CD8-positive, alpha-beta memory T cell (primary cell): ENCODE data around the gene DMPK. TPM values are rescaled to one million over a fixed set of nuclear protein-coding genes. Genes with fewer than 3 reads are reported as not detected.

ENCODE experiments used
- CTCF ChIA-PET: fragments of 350-600 bp; sonication (Branson Sonifier 250); formaldehyde crosslinking; loops from one replicate; lab custom pipeline; 2021; ENCODE audit warnings: antibody characterized with exemption; lab: Charles Lee
- POLR2A ChIA-PET: fragments of 350-600 bp; sonication (Branson Sonifier 250); formaldehyde crosslinking; loops from one replicate; lab custom pipeline; 2021; ENCODE audit warnings: antibody characterized with exemption; lab: Charles Lee
- DNase-seq, 5 donors: peaks; one replicate each; pipeline versions ENCODE4 v3.0.0 to v3.0.0-alpha.2; 2020 to 2022; ENCODE audit warnings: mixed read lengths in 1 of 5
- H3K27ac ChIP-seq: one replicate; pipeline ENCODE4 v1.7.0; 2013; ENCODE audit warnings: low read depth, mild to moderate bottlenecking, low read length, moderate library complexity
- H3K27me3 ChIP-seq: 2 replicates; pipeline ENCODE4 v1.7.0; 2013; ENCODE audit warnings: low read length, mild to moderate bottlenecking; ENCODE audit not compliant: insufficient read depth, poor library complexity, severe bottlenecking
- H3K36me3 ChIP-seq: 2 replicates; pipeline ENCODE4 v1.7.0; 2013; ENCODE audit warnings: mild to moderate bottlenecking, low read length, moderate library complexity; ENCODE audit not compliant: insufficient read depth
- H3K4me1 ChIP-seq: 2 replicates; pipeline ENCODE4 v1.7.0; 2013; ENCODE audit warnings: mild to moderate bottlenecking, low read length, moderate library complexity; ENCODE audit not compliant: insufficient read depth
- H3K4me3 ChIP-seq: 2 replicates; pipeline ENCODE4 v1.7.0; 2013; ENCODE audit warnings: mild to moderate bottlenecking, low read length
- H3K9me3 ChIP-seq: 2 replicates; pipeline ENCODE4 v1.7.0; 2013; ENCODE audit warnings: mild to moderate bottlenecking, low read length
- H3K27ac Mint-ChIP-seq, 8 donors: one replicate each; pipeline ENCODE4 v1.8.0; 2020 to 2021; ENCODE audit warnings: mixed read lengths in 8 of 8, mild to moderate bottlenecking in 6 of 8, inconsistent platforms in 3 of 8, moderate library complexity in 3 of 8
- H3K27me3 Mint-ChIP-seq, 2 donors: one replicate each; pipeline ENCODE4 v1.8.0; 2020 to 2021; ENCODE audit warnings: mixed read lengths in 2 of 2, mild to moderate bottlenecking in 1 of 2, moderate library complexity in 1 of 2
- H3K36me3 Mint-ChIP-seq, 3 donors: one replicate each; pipeline ENCODE4 v1.8.0; 2020 to 2021; ENCODE audit warnings: mixed read lengths in 3 of 3, inconsistent platforms in 1 of 3, mild to moderate bottlenecking in 1 of 3
- H3K4me1 Mint-ChIP-seq, 3 donors: one replicate each; pipeline ENCODE4 v1.8.0; 2020 to 2021; ENCODE audit warnings: mixed read lengths in 3 of 3, inconsistent platforms in 1 of 3, mild to moderate bottlenecking in 1 of 3
- H3K4me3 Mint-ChIP-seq, 7 donors: one replicate each; pipeline ENCODE4 v1.8.0; 2020 to 2021; ENCODE audit warnings: mixed read lengths in 7 of 7, mild to moderate bottlenecking in 6 of 7, moderate library complexity in 4 of 7, inconsistent platforms in 2 of 7
- H3K9me3 Mint-ChIP-seq, 5 donors: one replicate each; pipeline ENCODE4 v1.8.0; 2020 to 2022; ENCODE audit warnings: mixed read lengths in 5 of 5, mild to moderate bottlenecking in 3 of 5, moderate library complexity in 2 of 5, inconsistent platforms in 1 of 5
- polyA plus RNA-seq: library from polyadenylated mRNA; unstranded; fragments of 300-500 nt; fragmentation: Illumina TruSeq; gene quantifications from one replicate; pipeline ENCODE4 v1.2.3, GENCODE V29; 2021
- total RNA-seq, 2 experiments: library from RNA; stranded (reverse); gene quantifications; one replicate each; pipeline ENCODE4 v1.2.3, GENCODE V29; 2021

DMPK gene
- total and polyA plus RNA-seq, 3 experiments from 2014 or later = 1.6 to 28.2 (median 27.1) TPM

GRCh38 chr19:45824531-45825262, 42.4 kb upstream of the DMPK start:
- H3K4me3 Mint-ChIP-seq = no peak overlapping the region
- no peaks in the 10 kb centered on the region for H3K9me3 Mint-ChIP-seq
- H3K27ac Mint-ChIP-seq = peak overlapping the region in 2 of 8 donors; percentile 28 to 62
- ChIA-PET CTCF (interaction anchor here (1.3 to 1.4 kb wide), 3 partner anchors 10 to 58 kb away, joined by 3 to 5 read pairs (median 4); no protein-coding TSS in a partner anchor), POLR2A (no interaction called here)
- peaks cover 0 to 2% (median 0%) of the 10 kb centered on the region in 3 donors for H3K4me1 Mint-ChIP-seq
- Histone ChIP-seq H3K9me3 (no peaks in the 10 kb centered on the region), H3K4me3 (no peak overlapping the region), H3K4me1 (no peaks in the 10 kb centered on the region), H3K27ac (no peak overlapping the region), H3K27me3 (no peaks in the 10 kb centered on the region), H3K36me3 (peaks cover 19% of the 10 kb centered on the region)
- no peaks in the 10 kb centered on the region for H3K27me3 Mint-ChIP-seq
- peaks cover 7 to 81% (median 23%) of the 10 kb centered on the region in 3 donors for H3K36me3 Mint-ChIP-seq
- no peak for DNase-seq

- Histone ChIP-seq H3K27me3 (no peaks in the 10 kb centered on the region), H3K4me3 (no peak overlapping the region), H3K4me1 (no peaks in the 10 kb centered on the region), H3K36me3 (peaks cover 15% of the 10 kb centered on the region), H3K27ac (no peak overlapping the region), H3K9me3 (no peaks in the 10 kb centered on the region)
- POLR2A ChIA-PET = no interaction called here
- Mint-ChIP-seq H3K9me3 (no peaks in the 10 kb centered on the region), H3K27me3 (no peaks in the 10 kb centered on the region), H3K36me3 (peaks cover 7 to 78% (median 17%) of the 10 kb centered on the region in 3 donors), H3K4me3 (no peak overlapping the region), H3K4me1 (no peaks in the 10 kb centered on the region), H3K27ac (peak overlapping the region in 2 of 8 donors; percentile 28 to 62)
- CTCF ChIA-PET = interaction anchor here (1.3 to 1.4 kb wide), 3 partner anchors 10 to 59 kb away, joined by 3 to 5 read pairs (median 4); no protein-coding TSS in a partner anchor
- no peak for DNase-seq
These were observed 41.8 kb upstream of the DMPK start for GRCh38 chr19:45824041-45824471.

GRCh38 chr19:45823182-45823581, 40.9 kb upstream of the DMPK start:
- Histone ChIP-seq H3K9me3 (no peaks in the 10 kb centered on the region), H3K36me3 (peaks cover 10% of the 10 kb centered on the region), H3K4me3 (no peak overlapping the region), H3K4me1 (no peaks in the 10 kb centered on the region), H3K27ac (no peak overlapping the region), H3K27me3 (no peaks in the 10 kb centered on the region)
- DNase-seq = no peak
- Mint-ChIP-seq H3K27me3 (no peaks in the 10 kb centered on the region), H3K36me3 (peaks cover 3 to 70% (median 10%) of the 10 kb centered on the region in 3 donors), H3K9me3 (no peaks in the 10 kb centered on the region), H3K4me1 (no peaks in the 10 kb centered on the region), H3K27ac (no peak overlapping the region), H3K4me3 (no peak overlapping the region)
- ChIA-PET POLR2A (no interaction called here), CTCF (no interaction called here)

GRCh38 chr19:45822716-45823115, 40.4 kb upstream of the DMPK start:
- Histone ChIP-seq H3K4me1 (no peaks in the 10 kb centered on the region), H3K4me3 (no peak overlapping the region), H3K27ac (no peak overlapping the region), H3K36me3 (peaks cover 5% of the 10 kb centered on the region), H3K27me3 (no peaks in the 10 kb centered on the region), H3K9me3 (no peaks in the 10 kb centered on the region)
- ChIA-PET CTCF (interaction anchor here (0.7 kb wide), 2 partner anchors 61 to 81 kb away, joined by 3 read pairs; no protein-coding TSS in a partner anchor), POLR2A (no interaction called here)
- Mint-ChIP-seq H3K36me3 (peaks cover 3 to 66% (median 7%) of the 10 kb centered on the region in 3 donors), H3K27ac (peak overlapping the region in 1 of 8 donors; percentile 79), H3K27me3 (no peaks in the 10 kb centered on the region), H3K4me3 (no peak overlapping the region), H3K9me3 (no peaks in the 10 kb centered on the region), H3K4me1 (no peaks in the 10 kb centered on the region)
- DNase-seq = no peak

- Histone ChIP-seq H3K27me3 (no peaks in the 10 kb centered on the region), H3K4me1 (peaks cover 4% of the 10 kb centered on the region), H3K27ac (no peak overlapping the region), H3K4me3 (no peak overlapping the region), H3K9me3 (no peaks in the 10 kb centered on the region), H3K36me3 (peaks cover 5% of the 10 kb centered on the region)
- Mint-ChIP-seq H3K4me1 (peaks cover 3 to 5% (median 3%) of the 10 kb centered on the region in 3 donors), H3K27ac (no peak overlapping the region), H3K9me3 (no peaks in the 10 kb centered on the region), H3K27me3 (no peaks in the 10 kb centered on the region), H3K36me3 (peaks cover 3 to 57% (median 7%) of the 10 kb centered on the region in 3 donors), H3K4me3 (no peak overlapping the region)
- ChIA-PET CTCF (no interaction called here), POLR2A (no interaction called here)
- no peak for DNase-seq
These were observed 39.3 kb upstream of the DMPK start for GRCh38 chr19:45821570-45821969.

GRCh38 chr19:45821103-45821521, 38.8 kb upstream of the DMPK start:
- peaks cover 4% of the 10 kb centered on the region for H3K4me1 ChIP-seq
- Mint-ChIP-seq H3K27ac (no peak overlapping the region), H3K4me3 (no peak overlapping the region), H3K4me1 (peaks cover 3 to 5% (median 3%) of the 10 kb centered on the region in 3 donors), H3K36me3 (peaks cover 3 to 53% (median 7%) of the 10 kb centered on the region in 3 donors), H3K9me3 (no peaks in the 10 kb centered on the region), H3K27me3 (no peaks in the 10 kb centered on the region)
- no peak overlapping the region for H3K27ac ChIP-seq
- H3K9me3 ChIP-seq = no peaks in the 10 kb centered on the region
- peaks cover 5% of the 10 kb centered on the region for H3K36me3 ChIP-seq
- DNase-seq = no peak
- POLR2A ChIA-PET = no interaction called here
- H3K27me3 ChIP-seq = no peaks in the 10 kb centered on the region
- no peak overlapping the region for H3K4me3 ChIP-seq
- CTCF ChIA-PET = no interaction called here

GRCh38 chr19:45820413-45821102, 38.3 kb upstream of the DMPK start:
- ChIA-PET CTCF (no interaction called here), POLR2A (no interaction called here)
- Mint-ChIP-seq H3K36me3 (peaks cover 3 to 47% (median 7%) of the 10 kb centered on the region in 3 donors), H3K4me1 (peaks cover 3 to 5% (median 3%) of the 10 kb centered on the region in 3 donors), H3K27me3 (no peaks in the 10 kb centered on the region), H3K27ac (peak overlapping the region in 1 of 8 donors; percentile 33), H3K4me3 (no peak overlapping the region), H3K9me3 (no peaks in the 10 kb centered on the region)
- Histone ChIP-seq H3K4me1 (peaks cover 4% of the 10 kb centered on the region), H3K36me3 (peaks cover 4% of the 10 kb centered on the region), H3K9me3 (no peaks in the 10 kb centered on the region), H3K27ac (no peak overlapping the region), H3K27me3 (no peaks in the 10 kb centered on the region), H3K4me3 (no peak overlapping the region)
- no peak for DNase-seq

- Histone ChIP-seq H3K36me3 (no peaks in the 10 kb centered on the region), H3K4me1 (peaks cover 4% of the 10 kb centered on the region), H3K9me3 (no peaks in the 10 kb centered on the region), H3K27ac (no peak overlapping the region), H3K4me3 (no peak overlapping the region), H3K27me3 (no peaks in the 10 kb centered on the region)
- ChIA-PET CTCF (no interaction called here), POLR2A (no interaction called here)
- Mint-ChIP-seq H3K9me3 (no peaks in the 10 kb centered on the region), H3K36me3 (peaks cover 3 to 42% (median 7%) of the 10 kb centered on the region in 3 donors), H3K4me1 (peaks cover 3 to 5% (median 3%) of the 10 kb centered on the region in 3 donors), H3K4me3 (peak overlapping the region in 1 of 7 donors; percentile 44), H3K27ac (peak overlapping the region in 2 of 8 donors; percentile 33 to 92), H3K27me3 (no peaks in the 10 kb centered on the region)
- peak in 1 of 5 donors; percentile 35 for DNase-seq
These were observed 37.5 kb upstream of the DMPK start for GRCh38 chr19:45819769-45820168.
